CD4-positive, alpha-beta T cell treated with Interleukin-2 at 100 ng/mL for 4 hours (primary cell): ENCODE data around the gene GMFB.
"Not testable (repeated sequence)": the region's sequence is repeated elsewhere in the genome, so short reads cannot be mapped to it uniquely, and the experiment has no call there.

Source experiments
- DNase-seq: peaks from one replicate; pipeline ENCODE4 v3.0.0-alpha.2; 2020; ENCODE audit warnings: low spot score

GMFB gene

DNA sequence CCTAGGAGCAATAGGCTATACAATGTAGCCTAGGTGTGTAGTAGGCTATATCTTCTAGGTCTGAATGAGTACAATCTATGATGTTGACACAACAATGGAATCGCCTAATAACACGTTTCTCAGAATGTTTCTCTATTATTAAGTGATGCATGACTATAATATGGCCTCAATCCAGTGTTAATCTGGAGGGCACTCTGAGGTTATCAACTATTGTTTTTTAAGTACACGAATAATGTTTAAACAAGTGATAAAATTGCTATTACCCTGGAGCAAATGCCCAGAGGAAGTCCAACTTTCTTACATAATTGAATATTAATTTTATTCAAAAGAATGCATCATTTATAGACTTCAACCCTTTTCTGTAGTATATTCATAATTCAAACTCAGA is 31.2 kb downstream of the GMFB start:
- no peak for DNase-seq

DNA sequence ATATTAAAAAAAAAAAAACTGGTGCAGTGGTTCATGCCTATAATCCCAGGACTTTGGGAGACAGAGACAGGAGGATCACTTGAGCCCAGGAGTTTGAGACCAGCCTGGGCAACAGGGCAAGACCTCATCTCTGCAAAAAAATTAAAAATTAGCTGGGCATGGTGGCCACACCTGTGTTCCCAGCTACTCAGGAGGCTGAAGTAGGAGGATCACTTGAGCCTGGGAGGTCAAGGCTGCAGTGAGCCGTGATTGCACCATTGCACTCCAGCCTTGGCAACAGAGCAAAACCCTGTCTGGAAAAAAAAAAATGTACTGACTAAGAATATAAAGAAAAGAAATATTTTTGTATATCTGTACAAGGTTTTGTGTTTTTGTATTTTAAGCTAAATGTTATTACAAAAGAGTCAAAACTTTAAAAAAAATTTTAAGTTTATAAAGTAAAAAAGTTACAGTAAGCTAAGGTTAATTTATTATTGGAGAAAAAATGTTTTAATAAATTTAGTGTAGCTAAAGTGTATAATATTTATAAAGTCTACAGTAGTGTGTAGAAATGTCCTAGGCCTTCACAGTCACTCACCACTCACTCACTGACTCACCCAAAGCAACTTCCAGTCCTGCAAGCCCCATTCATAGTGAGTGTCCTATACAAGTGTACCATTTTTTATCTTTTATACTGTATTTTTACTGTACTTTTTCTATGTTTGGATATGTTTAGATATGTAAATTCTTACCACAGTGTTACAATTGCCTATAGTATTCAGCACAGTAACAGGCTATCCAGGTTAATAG is 31.8 kb downstream of the GMFB start:
- not testable (repeated sequence) for DNase-seq

DNA sequence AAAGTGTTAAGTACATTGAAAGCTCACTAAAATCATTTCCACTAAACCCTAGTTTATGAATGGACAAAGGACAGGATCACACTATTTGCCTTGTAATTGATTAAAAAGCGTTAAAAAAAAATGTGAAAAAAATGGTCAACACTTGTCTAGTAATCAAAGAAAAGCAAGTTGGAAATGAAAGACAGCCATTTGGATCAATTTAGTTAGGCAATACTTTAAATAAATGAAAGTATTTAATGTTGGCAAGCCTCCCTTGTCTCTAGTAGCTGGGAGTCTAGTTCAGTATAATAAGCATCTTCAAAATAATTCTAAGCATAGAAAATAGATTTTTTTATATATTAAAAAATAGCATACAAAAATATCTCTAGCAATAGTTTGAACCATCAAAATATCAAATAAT is 33.4 kb downstream of the GMFB start:
- DNase-seq = no peak

DNA sequence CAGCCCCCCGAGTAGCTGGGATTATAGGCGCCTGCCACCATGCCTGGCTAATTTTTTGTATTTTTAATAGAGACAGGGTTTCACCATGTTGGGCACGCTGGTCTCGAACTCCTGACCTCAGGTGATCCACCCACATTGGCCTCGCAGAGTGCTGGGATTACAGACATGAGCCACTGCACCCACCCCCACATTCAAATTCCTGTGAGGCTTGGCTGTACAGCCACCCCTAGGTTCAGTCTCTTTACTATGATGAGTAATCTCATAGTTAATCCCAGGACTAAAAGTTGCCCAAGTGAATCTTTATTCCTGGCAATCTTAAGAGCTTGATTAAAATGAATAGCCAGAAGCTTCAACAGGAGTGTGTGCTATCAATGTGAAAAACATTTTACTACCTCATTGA is 34.8 kb downstream of the GMFB start:
- DNase-seq = not testable (repeated sequence)

DNA sequence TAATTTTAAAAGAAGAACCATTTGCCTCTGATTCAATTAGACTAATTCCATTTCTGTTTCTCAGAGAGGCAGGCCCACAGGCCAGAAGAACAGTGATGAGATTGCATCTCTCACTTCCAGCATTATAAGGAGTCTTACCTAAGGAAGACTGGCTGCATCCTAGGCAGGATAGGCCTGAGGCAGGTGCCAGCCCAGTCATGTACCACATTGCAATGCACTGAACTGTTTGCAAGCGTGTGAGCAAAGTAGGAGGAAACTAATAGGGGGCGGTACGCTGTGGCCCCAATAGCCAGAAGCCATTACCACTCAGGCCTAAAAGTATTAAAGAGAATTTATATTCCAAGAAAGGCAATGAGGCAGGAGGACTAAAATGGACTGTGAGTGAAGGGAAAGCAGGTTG is 35.5 kb downstream of the GMFB start:
- no peak for DNase-seq

DNA sequence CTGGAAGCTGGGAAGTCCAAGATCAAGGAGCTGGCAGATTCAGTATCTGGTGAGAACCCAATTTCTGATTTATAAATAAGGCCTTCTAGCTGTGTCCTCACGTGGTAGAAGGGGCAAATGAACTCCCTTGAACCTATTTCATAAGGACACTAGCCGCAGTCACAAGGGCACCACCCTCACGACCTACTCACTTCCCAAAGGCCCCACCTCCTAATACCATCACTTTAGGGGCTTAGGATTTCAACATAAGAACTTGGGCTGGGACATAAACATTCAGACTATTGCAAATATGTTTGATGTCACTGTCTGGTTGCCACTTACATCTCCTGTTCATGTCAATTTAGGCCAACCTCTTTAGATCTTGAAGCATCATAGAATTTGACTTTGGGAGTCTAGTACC is 36.8 kb downstream of the GMFB start:
- no peak for DNase-seq

DNA sequence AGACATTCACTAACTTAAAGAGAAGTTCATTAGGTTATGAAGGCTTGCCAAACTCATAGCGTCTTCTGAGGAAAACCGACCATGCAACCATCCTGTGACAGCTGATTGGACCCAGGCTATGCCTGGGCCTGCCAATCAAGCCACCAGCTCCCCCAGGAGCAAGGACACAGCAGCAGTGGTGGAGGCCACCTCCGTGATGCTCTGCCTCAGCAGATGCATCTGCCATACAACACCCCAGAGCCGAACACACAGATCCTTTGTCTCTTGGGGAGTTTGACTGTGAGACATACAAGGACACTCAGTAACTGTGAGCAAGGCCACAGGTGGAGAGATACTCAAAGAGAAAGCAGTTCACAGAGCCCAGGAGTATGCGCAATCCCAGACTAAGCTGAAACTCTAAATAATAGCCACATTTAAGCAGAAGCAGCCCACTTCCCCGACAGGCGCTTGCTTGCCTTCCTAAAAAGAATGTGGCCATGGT is 37.6 kb downstream of the GMFB start:
- no peak for DNase-seq

DNA sequence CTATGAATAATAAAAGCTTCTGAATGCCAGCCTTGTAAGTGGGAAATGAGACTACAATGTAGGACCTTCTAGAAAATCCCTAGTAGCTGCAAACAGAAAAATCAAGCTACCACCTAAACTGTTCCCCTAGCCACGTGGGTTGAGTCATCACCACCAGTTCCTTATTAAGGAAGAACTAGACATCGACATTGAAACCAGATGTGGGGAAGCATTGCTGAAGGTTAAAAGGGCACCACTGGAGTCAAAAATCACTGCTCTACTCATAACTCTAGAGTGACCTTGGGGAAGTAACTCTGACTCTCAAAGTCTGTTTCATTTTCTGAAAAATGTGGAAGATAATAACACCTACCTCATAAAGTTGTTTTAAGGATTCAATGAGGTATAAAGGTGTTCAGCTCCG is 38.2 kb downstream of the GMFB start:
- DNase-seq = no peak

DNA sequence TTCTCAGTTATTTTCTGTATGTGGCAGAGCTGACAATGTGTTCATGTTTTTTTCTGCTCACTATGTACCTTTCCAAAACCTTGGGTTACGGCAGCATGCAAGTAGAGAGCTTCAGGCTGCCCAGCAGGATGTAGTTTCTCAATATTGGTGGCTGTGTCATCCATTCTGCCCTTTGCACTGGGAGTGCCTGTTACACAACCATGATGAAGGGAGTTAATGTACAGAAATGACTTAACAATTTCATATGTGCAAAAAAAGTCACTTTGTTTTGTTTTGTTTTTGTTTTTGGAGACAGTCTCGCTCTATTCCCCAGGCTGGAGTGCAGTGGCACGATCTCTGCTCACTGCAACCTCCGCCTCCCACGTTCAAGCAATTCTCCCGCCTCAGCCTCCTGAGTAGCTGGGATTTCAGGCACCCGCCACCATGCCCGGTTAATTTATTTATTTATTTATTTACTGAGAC is 41.5 kb downstream of the GMFB start:
- DNase-seq = no peak

DNA sequence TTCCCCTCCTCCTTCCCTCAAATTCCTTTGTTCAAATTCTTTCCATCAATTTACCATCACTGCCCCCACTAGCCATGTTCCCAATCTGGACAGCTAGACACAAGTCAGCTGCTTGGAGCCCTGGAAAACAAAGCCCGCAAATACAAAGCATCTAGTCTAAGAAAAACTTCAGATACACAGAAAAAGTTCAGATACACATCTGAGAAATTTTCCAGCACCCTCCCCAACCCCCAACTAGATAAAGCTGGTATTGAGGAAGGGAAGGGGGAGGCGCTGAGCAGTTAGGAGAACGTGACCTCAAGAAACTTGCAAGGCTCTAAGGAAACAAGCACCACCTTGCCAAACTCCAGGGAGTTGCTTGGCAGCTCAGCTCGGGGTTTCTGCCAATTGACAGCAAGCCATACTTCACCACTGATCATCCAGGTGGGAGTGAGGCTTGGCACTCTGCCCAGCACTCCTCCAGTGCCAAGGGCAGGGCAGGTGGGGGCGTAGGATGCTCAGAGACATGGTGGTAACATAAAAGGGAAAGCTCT is 42.6 kb downstream of the GMFB start:
- DNase-seq = no peak

DNA sequence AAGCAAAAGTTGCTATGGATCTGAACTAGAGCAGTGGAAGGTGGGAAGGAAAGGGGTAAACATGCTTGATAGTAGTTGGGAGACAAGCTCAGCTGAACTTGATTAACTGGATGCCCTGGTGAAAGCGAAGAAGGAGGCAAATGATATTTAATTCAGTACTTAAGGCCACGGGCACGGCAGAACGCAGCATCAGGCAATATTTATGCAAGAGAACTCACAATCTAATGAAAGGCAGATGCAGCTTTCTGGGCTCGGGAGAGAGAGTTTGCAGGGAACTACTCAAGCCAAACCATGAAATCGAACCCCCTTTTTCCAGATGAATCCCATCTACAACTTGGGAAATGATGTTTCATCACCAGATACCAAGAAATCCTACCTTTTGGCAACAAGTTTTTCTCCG is 44.1 kb downstream of the GMFB start:
- DNase-seq = no peak

DNA sequence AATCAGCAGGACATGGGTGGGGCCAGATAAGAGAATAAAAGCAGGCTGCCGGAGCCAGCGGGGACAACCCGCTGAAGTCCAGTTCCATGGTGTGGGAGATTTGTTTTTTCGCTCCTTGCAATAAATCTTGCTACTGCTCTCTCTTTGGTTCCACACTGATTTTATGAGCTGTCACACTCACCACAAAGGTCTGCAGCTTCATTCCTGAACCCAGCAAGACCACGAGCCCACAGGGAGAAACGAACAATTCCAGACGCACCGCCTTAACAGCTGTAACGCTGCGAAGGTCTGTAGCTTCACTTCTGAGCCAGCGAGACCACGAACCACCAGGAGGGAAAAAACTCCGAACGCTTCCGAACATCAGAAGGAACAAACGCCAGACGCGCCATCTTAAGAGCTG is 44.8 kb downstream of the GMFB start:
- DNase-seq = no peak

DNA sequence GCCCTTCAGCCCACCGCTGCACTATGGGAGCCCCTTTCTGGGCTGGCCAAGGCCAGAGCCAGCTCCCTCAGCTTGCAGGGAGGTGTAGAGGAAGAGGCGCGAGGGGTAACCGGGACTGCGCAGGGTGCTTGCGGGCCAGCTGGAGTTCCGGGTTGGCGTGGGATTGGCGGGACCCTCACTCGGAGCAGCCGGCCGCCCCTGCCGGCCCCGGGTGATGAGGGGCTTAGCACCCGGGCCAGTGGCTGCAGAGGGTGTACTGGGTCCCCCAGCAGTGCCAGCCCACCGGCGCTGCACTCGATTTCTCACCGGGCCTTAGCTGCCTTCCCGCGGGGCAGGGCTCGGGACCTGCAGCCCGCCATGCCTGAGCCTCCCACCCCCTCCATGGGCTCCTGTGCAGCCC is 45.8 kb downstream of the GMFB start:
- DNase-seq = not testable (repeated sequence)

DNA sequence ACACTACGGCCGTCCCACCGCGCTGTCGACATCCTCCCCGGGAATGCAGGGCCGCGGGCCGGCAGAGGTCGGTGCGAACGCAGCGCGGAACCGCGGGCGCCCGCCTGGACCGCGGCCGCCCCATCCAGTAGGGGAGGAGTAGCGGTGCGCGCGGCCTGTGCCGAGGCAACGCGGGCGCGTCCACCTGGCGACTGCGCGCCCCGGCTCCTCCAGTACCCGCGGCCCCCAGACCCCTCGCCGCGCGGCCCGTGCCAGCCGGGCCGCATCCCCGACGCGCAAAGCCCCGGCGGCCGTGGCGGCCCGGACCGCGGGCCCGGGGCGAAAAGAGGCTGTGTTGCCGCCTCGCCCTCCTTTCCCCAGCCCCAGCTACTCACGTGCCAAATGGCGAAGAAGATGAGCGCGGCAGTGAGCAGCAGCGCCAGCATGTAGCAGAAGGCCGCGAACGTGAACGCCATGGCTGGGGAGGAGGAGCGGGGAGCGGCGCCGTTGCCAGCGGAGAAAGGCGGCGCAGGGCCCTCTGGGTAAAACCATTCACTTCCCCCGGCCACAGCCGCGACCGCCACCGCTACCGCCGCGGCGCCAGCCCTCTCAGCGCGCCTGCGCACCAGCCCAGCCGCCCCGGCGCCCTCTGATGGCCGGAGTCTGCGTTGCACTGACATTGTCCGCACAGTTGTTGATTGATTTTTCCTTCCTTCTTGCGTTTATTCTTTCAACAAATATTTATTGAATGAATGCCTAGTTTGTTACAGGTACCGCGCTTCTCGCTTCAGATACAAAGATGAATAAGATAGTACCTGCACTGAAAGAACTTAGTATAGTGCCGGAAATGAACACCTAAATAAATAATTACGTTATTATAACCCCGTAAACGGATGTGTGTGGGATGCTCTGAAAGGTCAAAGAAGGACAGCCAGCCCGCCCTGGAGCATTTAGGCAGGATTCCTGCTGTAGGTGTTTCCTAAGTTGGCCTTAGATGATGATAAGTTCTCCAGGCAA is 47.6 kb downstream of the GMFB start, which contains the start of gene CNIH1:
CNIH1 (minus strand) TSS at position 502 of the 996 bp plus-strand sequence; CDS start at position 455, 47 bp downstream.
- peak; percentile 92 for DNase-seq

DNA sequence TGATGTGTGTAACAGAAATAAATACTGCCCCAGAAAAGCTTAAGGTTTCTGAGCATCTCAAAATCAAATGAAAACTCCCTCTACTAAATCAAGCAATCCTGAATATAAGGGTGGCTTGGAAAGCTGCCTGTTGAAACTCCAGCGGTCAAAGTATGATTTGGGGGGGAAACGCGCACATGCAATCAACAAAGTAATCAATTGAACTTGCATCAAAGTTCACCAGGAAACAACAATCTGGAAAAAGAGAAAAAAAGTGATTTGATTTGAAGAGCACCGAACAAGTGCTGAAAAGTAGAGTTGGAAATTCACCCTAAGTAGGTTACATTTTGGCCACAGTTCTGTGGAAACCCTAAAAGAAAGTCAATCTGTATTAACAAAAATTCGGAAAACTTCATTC is 48.3 kb downstream of the GMFB start:
- no peak for DNase-seq

DNA sequence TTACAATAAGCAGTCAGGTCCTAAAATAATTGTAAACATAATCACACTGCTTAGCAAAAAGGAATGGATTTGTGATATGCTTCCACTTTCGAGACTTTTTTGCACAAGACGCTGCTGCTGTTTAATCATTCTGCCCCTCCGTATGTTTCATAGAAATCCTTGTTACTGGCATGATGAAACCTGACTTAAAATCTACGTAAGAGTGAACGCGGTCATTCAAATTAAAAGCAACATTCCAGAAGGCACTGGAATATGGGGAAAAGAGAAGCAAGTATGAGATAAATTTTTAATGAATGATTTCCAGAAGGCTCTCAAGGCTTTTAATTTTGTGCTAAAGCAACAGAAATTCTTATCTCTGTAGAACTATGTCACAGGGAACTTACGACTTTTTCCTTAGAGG is 48.7 kb downstream of the GMFB start:
- DNase-seq = no peak

DNA sequence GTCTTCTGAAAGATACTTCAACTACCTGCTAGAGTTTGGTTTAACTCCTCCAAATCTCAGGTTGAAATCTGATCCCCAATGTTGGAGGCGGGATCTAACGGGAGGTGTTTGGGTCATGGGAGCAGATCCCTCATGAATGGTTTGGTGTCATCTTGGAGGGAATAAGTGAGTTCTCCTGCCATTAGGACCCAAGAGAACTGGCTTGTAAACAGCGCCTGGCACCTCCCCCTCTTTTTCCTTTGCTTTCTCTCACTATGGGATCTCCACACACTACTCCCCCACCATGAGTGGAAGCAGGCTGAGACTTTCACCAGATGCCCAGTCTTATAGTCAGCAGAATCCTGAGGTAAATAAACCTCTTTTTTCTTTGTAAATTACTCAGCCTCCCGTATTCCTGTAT is 50.1 kb downstream of the GMFB start:
- no peak for DNase-seq

DNA sequence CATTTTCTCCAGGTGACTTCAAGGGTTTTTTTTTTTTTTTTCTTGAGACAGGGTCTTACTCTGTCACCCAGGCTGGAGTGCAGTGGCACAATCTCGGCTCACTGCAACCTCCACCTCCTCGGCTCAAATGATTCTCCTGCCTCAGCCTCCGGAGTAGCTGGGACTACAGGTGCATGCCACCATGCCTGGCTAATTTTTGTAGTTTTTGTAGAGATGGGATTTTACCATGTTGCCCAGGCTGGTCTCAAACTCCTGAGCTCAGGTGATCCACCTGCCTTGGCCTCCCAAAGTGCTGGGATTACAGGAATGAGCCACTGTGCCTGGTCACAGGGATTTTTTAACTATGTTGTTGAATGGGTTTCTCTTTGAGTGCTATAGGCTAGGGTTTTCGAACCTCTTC is 50.8 kb downstream of the GMFB start:
- not testable (repeated sequence) for DNase-seq

DNA sequence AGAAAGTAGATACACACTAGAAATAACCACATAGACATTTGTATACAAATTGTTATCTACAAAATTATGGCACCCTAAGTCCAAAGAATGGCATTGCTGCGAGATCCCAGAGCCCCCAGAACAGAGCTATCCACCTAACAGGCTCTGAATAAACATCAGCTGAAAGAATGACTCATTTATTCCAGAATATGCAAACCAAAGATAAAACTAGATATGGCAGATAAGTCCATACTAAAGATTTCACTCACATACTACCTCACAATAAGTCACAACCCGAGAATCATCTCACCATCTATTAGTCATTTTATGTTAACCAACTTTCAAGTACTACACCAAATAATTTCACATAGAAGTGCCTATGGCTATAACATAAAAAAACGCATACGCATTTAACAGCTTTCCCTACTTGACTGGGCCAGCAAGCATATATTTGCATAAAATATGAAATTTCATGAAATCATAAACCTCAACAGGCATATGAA is 53.2 kb downstream of the GMFB start:
- DNase-seq = peak; percentile 51

DNA sequence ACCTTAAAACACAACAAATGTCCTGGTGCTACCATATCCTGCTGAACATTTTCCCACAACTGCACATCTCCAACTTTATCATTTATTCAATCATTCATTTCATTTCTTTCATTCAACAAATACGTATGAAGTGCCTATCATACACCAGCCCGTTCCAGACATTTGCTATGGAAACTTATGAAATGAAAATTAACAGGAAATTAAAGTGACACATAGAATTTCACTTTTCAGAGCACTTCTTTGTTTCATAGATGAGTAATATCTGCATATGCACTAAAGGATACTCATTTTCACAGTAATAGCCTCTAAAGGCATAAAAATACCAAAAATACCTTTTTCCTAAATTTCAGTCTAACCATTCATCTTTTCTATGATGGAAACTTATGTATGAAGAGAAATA is 60.3 kb downstream of the GMFB start:
- DNase-seq = no peak

DNA sequence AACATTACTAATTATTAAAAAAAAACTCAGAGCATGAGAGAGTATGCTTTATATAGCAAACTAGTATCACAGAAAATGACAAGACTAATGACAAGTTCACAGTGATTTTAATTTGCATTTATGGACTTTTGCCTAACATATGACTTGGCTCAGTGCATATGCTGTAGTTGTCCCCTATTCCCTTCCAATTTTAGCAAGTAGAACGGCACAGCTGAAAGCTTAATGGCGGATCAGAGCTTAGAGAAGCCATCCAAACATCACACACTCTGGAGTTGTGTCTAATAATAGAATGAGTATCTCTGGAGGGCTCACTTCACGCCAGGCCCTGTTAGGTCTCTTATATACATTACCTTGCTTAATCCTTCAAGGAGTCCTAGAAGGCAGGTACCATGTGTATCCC is 60.9 kb downstream of the GMFB start:
- DNase-seq = no peak

DNA sequence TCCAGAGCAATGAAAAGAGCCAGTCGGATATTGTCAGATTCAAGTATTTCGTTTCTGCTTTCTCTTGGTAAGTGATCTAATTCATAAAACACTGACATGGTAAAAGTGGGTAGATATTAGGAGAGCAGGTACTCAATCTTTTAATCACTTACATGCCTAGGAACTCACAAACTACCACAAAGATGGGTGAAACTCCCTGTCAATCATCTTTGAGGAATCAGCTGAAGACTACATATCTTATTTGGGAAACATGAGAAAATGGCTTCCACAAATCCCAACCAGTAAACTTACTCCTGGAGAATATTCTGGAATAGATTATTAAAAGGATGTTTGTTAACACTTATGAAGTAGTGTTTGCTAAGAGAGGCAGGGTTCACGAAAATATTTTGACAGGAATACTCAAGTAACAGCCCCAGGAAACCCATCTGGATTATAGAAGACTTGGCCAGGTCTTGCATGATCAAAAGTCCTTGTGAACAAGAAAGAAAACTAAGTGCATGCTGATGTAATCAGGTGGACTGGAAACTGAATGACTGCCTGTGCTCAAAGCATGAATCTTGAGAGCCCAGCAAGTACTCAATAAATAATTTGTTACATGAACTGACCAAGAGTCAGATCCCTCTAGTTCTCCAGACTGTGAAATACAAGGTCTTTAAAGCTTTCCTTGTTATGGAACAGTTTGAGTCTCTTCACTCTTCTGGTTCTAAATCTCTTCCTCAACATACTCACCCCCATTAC is 63.1 kb downstream of the GMFB start:
- DNase-seq = no peak
